ENCODE measurements around the gene TAB2.

DNA sequence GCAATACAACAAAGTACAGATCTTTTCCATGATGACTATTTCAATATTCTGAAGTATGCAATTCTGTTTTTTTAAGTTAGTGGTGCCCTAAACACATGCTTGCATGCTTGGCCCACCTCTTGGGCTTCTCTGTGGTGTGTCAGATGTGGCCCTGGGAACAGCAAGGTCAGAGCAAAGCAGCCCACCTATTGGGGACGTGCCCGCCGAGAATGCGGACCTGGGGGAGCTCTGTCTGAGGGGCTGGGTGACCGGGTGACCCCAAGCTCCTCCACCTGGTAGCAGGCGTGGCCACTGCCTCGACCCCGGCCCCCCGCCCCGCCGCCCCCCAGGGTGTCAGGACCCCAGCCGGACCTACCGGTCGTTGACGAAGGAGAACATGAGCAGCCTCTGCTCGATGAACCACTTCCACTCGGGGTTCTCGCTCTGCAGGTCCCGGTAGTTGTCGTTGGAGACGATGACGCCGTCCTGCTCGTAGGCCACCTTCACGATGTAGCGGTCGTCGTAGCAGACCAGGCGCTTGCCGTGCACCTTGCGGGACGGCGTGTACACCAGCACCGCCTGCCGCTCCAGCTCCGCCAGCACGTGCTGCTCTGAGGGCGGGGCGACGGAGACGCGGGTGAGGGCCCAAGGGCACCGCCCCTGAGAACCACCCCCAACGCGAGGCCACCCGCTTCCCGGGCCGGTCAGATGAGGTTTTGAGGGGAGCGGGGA lies 139.0 kb downstream of the TAB2 start:
- TF ChIP-seq GATA2 (IDR thresholded peaks at IDR 0.05; ENCODE audit: low read depth, low read length): no peak
- no peak for TF ChIP-seq GATA3 (IDR thresholded peaks at IDR 0.05; ENCODE audit: low read depth, low read length)

All from SH-SY5Y (cell line).